HG03460 (cell line): ENCODE measurements around the gene EPS8L1.
"Not testable (repeated sequence)": the region's sequence is repeated elsewhere in the genome, so short reads cannot be mapped to it uniquely, and the experiment has no call there.

Experiments
- ATAC-seq: cut with Tn5 transposase; IDR thresholded peaks from one replicate; pipeline ENCODE4 v1.9.1; 2021; ENCODE audit not compliant: unreplicated experiment

EPS8L1 gene

GRCh38 chr19:55048446-55048845 is 27.2 kb upstream of the EPS8L1 start:
- ATAC-seq = no peak

GRCh38 chr19:55050749-55051532 is 24.7 kb upstream of the EPS8L1 start:
- no peak for ATAC-seq

- no peak for ATAC-seq
These were observed 21.9 kb upstream of the EPS8L1 start for GRCh38 chr19:55053735-55054134.

- ATAC-seq = no peak
These were observed 18.8 kb upstream of the EPS8L1 start for GRCh38 chr19:55056827-55057226.

- ATAC-seq = no peak
These were observed 16.7 kb upstream of the EPS8L1 start for GRCh38 chr19:55058781-55059610.

GRCh38 chr19:55060287-55060686 is 15.4 kb upstream of the EPS8L1 start:
- ATAC-seq = not testable (repeated sequence)

GRCh38 chr19:55062735-55063491 is 12.8 kb upstream of the EPS8L1 start, which contains the start of gene RDH13:
Gene RDH13, minus strand, starts transcription at chr19:55063148. Its CDS starts 116 bp downstream, at chr19:55063032.
- ATAC-seq = peak; percentile 94

GRCh38 chr19:55063492-55063843 is 12.2 kb upstream of the EPS8L1 start:
- ATAC-seq = no peak

- ATAC-seq = not testable (repeated sequence)
These were observed 10.2 kb upstream of the EPS8L1 start for GRCh38 chr19:55065516-55065915.

GRCh38 chr19:55066107-55066709 is 9.5 kb upstream of the EPS8L1 start:
- no peak for ATAC-seq

GRCh38 chr19:55067869-55068268 is 7.8 kb upstream of the EPS8L1 start:
- ATAC-seq = no peak

- no peak for ATAC-seq
These were observed 6.5 kb upstream of the EPS8L1 start for GRCh38 chr19:55068950-55069864.

- ATAC-seq = no peak
These were observed 5.8 kb upstream of the EPS8L1 start for GRCh38 chr19:55069865-55070197.

- ATAC-seq = no peak
These were observed 5.1 kb upstream of the EPS8L1 start for GRCh38 chr19:55070466-55071128.

- ATAC-seq = no peak
These were observed 4.6 kb upstream of the EPS8L1 start for GRCh38 chr19:55071129-55071502.

GRCh38 chr19:55071913-55072312 is 3.8 kb upstream of the EPS8L1 start:
- ATAC-seq = no peak

- no peak for ATAC-seq
These were observed 652 bp downstream of the EPS8L1 start for GRCh38 chr19:55076321-55076720.

- ATAC-seq = no peak
These were observed 1.4 kb downstream of the EPS8L1 start for GRCh38 chr19:55077106-55077505.

- ATAC-seq = no peak
These were observed 3.3 kb downstream of the EPS8L1 start for GRCh38 chr19:55078996-55079395.
